ENCODE measurements around the gene USP2. TPM values are rescaled to one million over a fixed set of nuclear protein-coding genes. Genes with fewer than 3 reads are reported as not detected.

USP2 gene
- total RNA-seq, 1 donor from 2014 or later: 135 TPM

- Histone ChIP-seq H3K27me3 (ENCODE audit: low read depth) (no peaks in the 10 kb centered on the region), H3K4me1 (peaks cover 21% of the 10 kb centered on the region), H3K4me3 (no peak overlapping the region), H3K27ac (replicated peaks) (no peak overlapping the region), H3K36me3 (no peaks in the 10 kb centered on the region), H3K9me3 (replicated peaks) (no peaks in the 10 kb centered on the region)
- DNase-seq: no peak
- TF ChIP-seq CTCF (IDR thresholded peaks at IDR 0.05; ENCODE audit: borderline replicate concordance): no peak
- intact Hi-C loops (cut with micrococcal nuclease): no loop called here
Measured at GRCh38 chr11:119345685-119346084, 35.8 kb downstream of the USP2 start.

GRCh38 chr11:119344291-119345010 lies 37.0 kb downstream of the USP2 start:
- TF ChIP-seq CTCF (IDR thresholded peaks at IDR 0.05; ENCODE audit: borderline replicate concordance): no peak
- DNase-seq: no peak
- no peak overlapping the region for H3K4me3 ChIP-seq
- intact Hi-C loops (cut with micrococcal nuclease): no loop called here
- H3K9me3 ChIP-seq (replicated peaks): no peaks in the 10 kb centered on the region
- no peak overlapping the region for H3K27ac ChIP-seq (replicated peaks)
- peaks cover 33% of the 10 kb centered on the region for H3K4me1 ChIP-seq
- H3K27me3 ChIP-seq (ENCODE audit: low read depth): no peaks in the 10 kb centered on the region
- no peaks in the 10 kb centered on the region for H3K36me3 ChIP-seq

- Histone ChIP-seq H3K27me3 (ENCODE audit: low read depth) (no peaks in the 10 kb centered on the region), H3K27ac (replicated peaks) (no peak overlapping the region), H3K9me3 (replicated peaks) (no peaks in the 10 kb centered on the region), H3K4me3 (no peak overlapping the region), H3K36me3 (no peaks in the 10 kb centered on the region), H3K4me1 (peaks cover 41% of the 10 kb centered on the region)
- intact Hi-C loops (cut with micrococcal nuclease): no loop called here
- no peak for TF ChIP-seq CTCF (IDR thresholded peaks at IDR 0.05; ENCODE audit: borderline replicate concordance)
- DNase-seq: no peak
Measured at GRCh38 chr11:119343726-119344125, 37.8 kb downstream of the USP2 start.

- no peaks in the 10 kb centered on the region for H3K27me3 ChIP-seq (ENCODE audit: low read depth)
- no peak overlapping the region for H3K4me3 ChIP-seq
- intact Hi-C loops (cut with micrococcal nuclease): no loop called here
- no peaks in the 10 kb centered on the region for H3K36me3 ChIP-seq
- no peaks in the 10 kb centered on the region for H3K9me3 ChIP-seq (replicated peaks)
- H3K27ac ChIP-seq (replicated peaks): no peak overlapping the region
- H3K4me1 ChIP-seq: peaks cover 52% of the 10 kb centered on the region
- TF ChIP-seq CTCF (IDR thresholded peaks at IDR 0.05; ENCODE audit: borderline replicate concordance): no peak
- DNase-seq: no peak
Measured at GRCh38 chr11:119342362-119343130, 38.9 kb downstream of the USP2 start.

GRCh38 chr11:119342023-119342300 lies 39.5 kb downstream of the USP2 start:
- Histone ChIP-seq H3K4me1 (peaks cover 54% of the 10 kb centered on the region), H3K27ac (replicated peaks) (no peak overlapping the region), H3K4me3 (no peak overlapping the region), H3K9me3 (replicated peaks) (no peaks in the 10 kb centered on the region), H3K27me3 (ENCODE audit: low read depth) (no peaks in the 10 kb centered on the region), H3K36me3 (peaks cover under 1% of the 10 kb centered on the region)
- no peak for DNase-seq
- intact Hi-C loops (cut with micrococcal nuclease): no loop called here
- TF ChIP-seq CTCF (IDR thresholded peaks at IDR 0.05; ENCODE audit: borderline replicate concordance): no peak
